Breast epithelium (tissue), 3 donors: Measurements from ENCODE around the gene FRMD5.

Experiments
- CTCF ChIP-seq, 3 donors: fragments of 450-650 bp; IDR thresholded peaks; one replicate each; pipeline ENCODE4 v1.5.1; 2016 to 2017; ENCODE audit warnings: antibody characterized with exemption in 3 of 3, mild to moderate bottlenecking in 3 of 3, moderate library complexity in 3 of 3
- POLR2A ChIP-seq: fragments of 450-650 bp; IDR thresholded peaks from one replicate; pipeline ENCODE4 v1.6.1; 2016; ENCODE audit warnings: antibody characterized with exemption, mild to moderate bottlenecking, moderate library complexity
- POLR2AphosphoS5 ChIP-seq, 3 donors: sonication (generic); formaldehyde crosslinking; IDR thresholded peaks; one replicate each; pipeline ENCODE4 v1.6.1; 2017; ENCODE audit warnings: antibody characterized with exemption in 3 of 3

GRCh38 chr15:43987924-43988323 is 207.1 kb downstream of the FRMD5 start:
- no peak for TF ChIP-seq POLR2AphosphoS5 (IDR thresholded peaks at IDR 0.05)
- no peak for TF ChIP-seq POLR2A
- TF ChIP-seq CTCF (IDR thresholded peaks at IDR 0.05): no peak
